ENCODE measurements around the gene ISOC2.

GRCh38 chr19:55419624-55420236, 41.7 kb downstream of the ISOC2 start:
- TF ChIP-seq EZH2 (IDR thresholded peaks at IDR 0.05; ENCODE audit: insufficient read depth, low read length) (no peak), CTCF (IDR thresholded peaks at IDR 0.05; ENCODE audit: insufficient read depth, low read depth, low read length) (no peak)

All from astrocyte (in vitro differentiated cells and primary cell).